DMS53 treated with DMSO at 0.1 percent for 48 hours (cell line): ENCODE data around the gene CHURC1.

ENCODE experiments used
- DNase-seq: peaks from one replicate; lab custom pipeline; 2025; ENCODE audit not compliant: unreplicated experiment; lab: John Stamatoyannopoulos, UW

Gene CHURC1

DNA sequence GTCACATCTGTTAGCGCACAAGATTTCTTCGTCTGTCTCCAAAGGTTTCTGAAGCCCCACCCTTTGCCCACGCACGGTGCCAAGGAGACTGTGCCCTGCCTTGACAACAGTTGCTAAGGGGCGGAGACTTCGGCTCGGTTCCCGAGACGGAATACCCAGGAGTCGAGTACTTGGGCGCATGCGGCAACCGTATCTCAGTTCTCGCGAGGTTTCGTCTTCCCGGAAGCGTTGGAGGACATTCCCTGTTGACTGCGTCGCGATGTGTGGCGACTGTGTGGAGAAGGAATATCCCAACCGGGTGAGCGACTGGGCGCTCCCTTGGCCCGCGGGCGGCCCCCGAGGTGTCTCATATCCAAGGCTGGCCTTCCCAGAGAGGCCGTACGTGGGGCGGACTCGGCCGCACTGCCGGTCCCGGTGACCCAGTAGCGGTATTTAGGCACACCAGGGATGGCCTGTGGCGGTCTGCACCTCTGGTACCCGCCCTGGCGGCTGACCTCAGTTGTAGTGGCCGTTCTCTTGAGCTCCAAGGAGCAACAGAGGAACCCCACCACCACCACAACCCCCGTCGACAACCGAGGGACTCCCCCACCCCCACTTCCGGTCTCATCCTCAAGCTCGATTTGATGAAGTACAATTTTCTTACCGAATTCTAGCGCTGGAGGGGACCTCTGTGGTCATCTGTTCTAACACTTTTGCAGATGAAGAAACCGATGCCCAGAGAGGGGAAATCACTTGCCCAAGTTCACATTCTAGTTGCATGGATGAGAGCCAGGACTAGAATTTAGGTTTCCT, at the start of gene CHURC1:
TSS of gene CHURC1 (plus strand) at position 219 of the 792 bp plus-strand sequence. CDS start at position 260, 41 bp downstream.
- DNase-seq, result peak; percentile 91

DNA sequence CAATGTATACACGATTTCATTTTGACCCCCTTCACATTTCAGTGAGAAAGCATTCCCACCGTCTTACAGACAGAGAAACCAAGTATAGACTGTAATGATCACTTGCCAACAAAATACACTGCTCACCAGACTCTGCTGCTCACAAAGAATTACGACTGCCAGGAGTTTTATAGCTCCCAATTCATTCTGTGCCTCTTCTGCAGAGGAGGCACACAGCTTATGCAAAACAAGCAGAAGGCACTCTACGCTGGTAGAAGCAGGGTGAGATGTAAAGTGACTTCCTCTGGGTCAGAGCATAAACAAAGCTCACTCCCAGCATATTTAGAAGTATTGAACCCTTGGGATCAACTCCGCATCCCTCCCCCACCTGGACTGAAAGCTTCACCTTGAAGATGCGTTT, 49.1 kb upstream of the CHURC1 start:
- no peak for DNase-seq

DNA sequence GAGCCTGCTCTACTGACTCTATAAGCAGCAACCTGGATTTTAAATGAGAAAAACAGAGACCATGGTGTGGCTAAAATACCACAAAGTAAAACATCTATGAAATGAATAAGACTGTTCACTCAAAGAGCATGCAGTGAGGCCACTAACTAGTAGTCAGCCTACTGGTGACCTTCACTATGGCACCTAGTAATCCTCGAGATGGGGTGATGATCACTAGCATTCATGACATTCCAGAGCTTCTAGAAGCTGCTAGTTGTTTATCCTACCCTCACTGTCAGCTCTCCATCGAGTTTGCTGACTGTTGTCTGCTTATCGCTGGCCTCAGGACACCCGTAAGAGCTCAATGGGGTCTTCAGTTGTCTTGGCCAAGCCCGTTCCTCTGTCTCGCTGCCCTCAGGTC, 48.3 kb upstream of the CHURC1 start:
- DNase-seq, result no peak

DNA sequence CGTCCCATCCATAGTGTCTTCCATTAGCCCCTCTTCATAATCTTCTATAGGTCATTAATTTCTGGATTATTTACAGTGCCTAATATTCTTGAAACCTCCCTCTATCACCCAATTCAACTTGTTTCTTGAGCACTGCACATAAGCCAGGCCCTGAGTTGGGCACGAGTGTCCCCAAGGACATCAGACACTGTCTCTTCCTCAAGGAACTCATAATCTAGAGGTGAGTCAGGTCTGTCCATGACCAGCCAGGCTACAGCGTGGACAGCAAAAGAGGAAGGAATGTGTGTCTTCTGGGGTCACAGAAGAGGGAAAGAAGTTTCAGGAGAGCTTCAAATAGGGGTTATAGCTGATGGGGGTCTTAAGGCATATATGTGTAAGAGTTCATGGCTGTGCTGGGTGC, 47.1 kb upstream of the CHURC1 start:
- DNase-seq, result no peak

DNA sequence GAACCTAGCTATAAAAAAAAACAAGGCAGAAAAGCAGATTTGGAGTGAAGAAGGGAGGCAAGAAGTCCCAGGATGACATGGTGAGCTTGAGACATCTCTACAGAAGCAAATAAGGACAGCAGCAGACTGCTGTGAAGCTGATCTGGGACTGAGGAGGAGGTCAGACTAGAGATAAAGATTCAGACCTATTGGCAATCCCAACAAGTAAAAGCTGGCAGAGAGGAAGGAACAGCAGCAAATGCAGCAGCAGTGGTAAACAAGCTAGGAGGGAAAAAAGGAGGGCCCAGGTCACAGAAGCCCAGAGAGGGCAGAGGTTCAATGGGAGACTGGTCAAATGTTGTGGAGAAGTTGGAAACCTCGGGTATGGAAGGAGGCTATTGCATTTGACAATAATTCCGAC, 45.9 kb upstream of the CHURC1 start:
- DNase-seq, result no peak

DNA sequence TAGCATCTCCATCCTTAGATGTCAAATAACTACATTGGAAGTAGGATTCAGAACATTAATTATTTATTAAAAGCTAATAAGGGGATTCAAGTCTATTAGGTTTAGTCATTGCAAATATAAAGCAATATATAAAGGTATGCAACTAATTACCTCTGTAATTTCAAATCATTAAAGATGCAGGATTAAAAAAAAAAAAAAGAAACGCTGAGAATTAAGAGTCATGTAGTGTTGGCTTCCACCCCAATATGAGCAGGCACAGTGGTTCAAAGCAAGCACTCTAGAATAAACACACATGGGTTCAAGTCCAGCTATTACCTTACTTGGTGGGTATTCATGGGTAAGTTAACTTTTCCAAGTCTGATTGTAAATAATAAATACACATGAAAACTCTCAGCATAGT, 45.4 kb upstream of the CHURC1 start:
- no peak for DNase-seq

DNA sequence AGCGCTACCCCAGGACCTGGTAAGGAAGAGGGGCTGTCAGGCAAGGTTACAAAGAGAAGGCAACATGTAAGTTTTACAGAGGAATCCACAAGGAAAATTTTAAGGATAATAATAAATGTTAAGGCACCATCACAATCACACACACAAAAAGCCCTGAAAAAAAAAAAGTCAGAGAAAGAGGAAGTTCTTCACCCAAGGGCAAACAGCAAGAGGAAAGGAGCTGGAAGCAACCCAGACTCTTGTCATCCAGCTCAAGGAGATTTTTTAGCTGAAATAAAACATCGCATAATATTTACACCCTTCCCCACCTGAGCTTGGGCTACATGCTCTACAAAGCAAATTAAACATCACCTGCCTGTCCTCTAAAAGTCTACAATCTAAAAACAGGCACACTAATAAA, 44.1 kb upstream of the CHURC1 start:
- DNase-seq, result no peak

DNA sequence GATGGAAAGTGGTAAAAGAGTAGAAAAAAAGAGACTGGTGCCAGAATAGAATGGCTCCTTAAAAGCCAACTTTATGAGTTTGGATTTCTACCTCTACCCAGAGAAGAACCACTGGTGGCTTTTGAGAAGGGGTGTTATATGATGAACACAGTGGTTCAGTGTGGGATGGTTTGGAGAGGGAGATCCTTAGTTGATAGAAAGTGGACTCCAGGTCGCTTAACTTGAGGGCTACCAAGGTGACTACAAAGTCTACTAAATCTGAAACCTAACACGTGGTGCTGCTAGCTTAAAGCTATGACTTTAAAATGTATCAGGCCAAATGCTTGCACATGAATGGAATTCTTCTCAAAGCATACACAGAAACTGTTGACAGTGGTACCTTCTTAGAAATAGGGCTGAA, 42.9 kb upstream of the CHURC1 start:
- no peak for DNase-seq

DNA sequence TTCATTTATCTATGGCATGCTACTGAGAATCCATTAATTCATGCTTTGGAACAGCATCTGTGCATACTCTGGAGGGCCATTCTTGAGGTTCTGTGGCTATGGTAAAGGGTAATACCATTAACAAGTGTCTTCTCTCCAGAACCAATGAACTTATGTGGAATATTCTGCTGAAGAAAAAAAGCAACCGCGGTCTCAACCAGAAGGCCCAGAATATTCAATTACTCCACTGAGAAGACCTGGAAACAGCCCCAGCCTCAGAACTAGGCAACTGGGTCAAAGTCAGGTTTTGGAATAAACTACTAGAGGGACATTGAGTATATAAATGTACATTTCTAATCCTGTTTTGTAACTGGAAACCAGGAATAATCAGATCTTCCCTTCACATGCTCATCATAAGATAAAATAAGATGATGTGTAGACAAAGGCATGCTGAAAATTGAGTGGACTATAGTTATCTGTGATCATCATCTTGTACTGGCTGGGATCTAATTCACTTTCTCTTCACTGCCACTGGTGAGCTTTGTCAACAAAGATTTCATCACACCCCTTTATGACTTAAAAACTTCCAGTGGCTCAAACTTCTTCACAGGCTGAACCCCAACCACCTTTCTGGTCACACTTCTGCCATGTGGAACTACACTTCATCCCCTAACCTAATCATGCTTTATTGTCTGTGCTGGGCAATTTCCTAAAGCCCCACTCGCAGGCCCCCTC, 40.6 kb upstream of the CHURC1 start:
- DNase-seq, result no peak

DNA sequence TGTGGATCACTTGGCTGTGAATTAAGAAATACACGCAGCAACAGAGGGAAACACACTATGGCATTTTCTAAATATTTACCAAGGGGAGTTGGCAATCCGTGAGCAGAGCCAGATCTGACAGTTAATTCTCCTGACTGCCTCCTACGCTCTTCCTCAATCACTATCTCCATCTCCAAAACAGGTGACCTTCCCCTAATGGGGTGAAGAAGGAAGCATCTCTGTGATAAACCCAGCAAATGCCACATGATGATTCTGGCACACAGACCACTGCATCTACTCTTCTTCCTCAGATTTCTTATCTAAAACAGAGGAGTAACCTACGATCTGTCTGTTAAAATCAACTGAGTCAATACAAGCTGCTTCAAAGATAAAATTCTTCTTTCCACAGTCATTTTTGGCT, 38.9 kb upstream of the CHURC1 start:
- DNase-seq, result no peak

DNA sequence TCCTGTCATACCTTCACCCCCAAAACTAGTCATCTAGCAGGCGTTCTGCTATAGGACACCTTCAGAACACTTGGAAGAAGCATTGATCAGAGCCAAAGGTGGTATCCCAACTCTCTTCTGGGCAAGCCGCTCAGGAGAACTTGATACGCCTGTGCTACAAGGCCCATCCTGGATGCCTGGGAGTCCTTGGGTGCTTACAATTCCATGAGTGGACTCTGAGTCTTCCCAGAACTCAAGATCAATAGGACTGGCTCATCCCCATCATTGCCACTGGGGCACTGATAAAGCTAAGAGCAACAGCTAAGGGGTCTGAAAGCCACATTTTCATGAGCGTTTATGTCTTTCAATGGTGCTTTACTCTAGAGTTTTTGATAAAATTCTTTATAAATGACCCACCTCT, 36.4 kb upstream of the CHURC1 start:
- no peak for DNase-seq

DNA sequence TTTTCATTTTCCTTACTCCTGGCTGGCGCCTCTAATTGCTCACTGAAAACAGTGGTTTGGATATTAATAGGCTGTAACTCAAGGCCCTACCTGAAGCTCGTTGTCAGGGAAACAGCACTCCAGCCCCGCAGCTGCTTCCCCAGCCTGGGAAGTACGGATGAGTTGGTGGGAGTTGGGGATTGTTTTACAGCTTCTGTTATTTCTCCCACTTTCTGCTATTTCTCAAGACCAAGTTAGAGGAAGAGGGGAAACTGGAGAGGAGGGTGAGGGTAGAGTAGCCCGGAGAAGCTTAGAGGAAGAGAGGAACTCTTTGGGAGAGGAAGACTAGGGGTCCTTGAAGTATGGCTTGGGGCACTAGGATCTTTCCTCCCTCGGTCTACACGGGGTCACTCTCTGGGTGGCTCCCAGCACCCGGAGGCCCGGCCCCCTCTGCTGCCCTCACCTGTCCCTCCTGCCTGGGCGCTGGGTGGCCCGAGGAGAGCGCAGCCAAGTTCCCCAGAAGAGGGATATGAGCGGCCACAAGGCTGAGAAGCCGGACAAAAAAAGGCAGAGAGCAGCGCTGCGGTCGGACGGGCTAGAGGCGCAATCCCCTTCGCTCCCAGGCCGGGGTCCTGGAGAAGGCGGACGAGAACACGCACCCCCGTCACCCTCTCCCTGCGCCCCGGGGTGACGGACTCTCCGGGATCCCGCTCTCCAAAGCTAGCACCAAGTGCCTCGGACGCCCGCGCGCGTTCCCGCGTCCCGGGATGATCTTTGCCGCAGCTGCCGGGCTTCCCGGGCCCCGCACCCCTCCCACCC, 35.2 kb upstream of the CHURC1 start:
- DNase-seq, result peak; percentile 16

DNA sequence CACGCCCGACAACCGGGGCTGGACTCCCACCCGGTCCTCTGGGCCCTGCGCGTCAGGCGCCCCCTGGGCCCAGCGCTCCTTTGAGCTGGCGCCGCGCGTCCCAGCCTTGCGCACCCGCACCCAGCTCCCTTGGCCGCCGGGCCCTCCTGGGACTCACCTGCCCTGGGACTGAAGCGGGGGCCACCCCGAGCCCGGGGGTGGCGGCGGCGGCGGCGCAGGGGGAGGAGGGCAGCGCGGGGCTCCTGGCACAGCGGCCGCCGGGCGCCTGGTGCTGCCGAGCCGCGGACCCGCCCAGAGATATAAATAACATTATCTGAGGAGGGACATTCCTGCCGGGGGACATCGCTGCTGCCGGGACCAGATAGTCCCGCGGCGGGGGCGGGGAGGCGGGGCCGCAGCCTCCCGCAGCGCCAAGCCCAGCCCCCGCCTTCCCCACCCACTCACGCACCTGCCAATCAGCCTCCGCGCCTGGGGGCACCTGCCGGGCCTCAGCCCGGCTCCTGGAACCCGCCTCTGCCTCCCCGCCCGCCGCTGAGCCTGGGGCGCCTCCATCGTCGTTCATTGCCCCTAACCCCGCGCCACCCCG, 34.5 kb upstream of the CHURC1 start, which contains the start of gene SPTB:
TSS of gene SPTB (minus strand) at position 273 of the 586 bp plus-strand sequence. CDS start 56,813 bp downstream, outside the sequence.
- DNase-seq, result peak; percentile 36

DNA sequence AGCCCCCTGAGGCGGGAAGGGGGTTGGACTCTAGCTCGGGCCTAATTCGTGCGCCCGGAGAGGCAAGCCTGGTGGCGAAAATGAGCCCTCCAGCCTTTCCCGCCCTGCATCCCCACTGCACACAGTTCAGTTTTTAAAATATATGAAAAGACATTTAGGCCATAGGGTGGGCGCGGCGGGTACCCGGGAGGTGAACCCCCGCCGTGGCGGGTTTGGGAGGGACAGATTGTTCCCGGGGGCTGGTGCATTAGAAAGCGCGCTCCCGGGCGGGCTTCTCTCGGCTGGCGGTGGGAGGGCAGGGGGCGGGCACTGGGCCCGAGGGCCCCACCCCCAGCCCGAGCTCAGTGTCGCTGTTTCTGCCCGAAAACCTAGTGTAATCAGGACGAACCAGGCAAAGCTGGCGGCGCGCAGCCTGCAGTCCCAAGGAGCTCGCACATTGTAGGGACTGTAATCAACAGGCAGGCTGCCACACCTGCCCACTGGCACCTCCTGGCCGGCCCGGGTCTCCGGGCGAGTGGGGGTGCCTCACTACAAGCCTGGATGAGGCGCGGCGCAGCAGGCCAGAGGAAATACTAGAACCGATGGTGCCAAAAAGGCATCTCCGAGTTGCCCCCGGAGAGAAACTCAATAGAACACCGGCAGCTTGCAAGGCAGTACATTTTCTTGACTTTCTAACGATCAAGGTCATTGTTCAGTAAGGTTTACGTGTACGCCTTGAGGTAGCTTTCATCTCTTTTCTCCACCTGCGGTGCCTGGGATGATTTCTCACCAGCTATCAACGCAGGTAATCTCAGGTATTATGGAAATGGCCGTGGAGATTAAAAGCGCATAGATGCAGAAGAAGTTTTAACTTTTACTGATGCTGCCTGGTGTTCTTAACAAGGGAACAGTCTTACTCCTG, 33.8 kb upstream of the CHURC1 start:
- DNase-seq, result peak; percentile 42

DNA sequence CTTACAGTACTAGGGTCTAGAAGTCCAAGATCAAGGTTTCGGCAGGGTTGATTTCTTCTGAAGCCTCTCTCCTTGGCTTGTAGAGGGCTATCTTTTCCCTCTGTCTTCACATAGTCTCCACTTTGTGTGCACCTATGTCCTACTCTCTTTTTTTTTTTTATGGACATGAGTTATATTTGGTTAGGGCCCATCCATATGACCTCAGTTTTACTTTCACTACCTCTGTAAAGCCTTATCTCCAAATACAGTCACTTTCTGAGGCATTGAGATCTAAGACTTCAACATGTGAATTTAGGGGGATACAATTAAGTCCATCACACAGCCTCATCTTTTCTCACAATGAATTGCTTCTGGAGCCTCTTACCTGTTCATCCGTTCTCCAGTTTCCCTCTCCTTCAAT, 28.7 kb upstream of the CHURC1 start:
- DNase-seq, result no peak

DNA sequence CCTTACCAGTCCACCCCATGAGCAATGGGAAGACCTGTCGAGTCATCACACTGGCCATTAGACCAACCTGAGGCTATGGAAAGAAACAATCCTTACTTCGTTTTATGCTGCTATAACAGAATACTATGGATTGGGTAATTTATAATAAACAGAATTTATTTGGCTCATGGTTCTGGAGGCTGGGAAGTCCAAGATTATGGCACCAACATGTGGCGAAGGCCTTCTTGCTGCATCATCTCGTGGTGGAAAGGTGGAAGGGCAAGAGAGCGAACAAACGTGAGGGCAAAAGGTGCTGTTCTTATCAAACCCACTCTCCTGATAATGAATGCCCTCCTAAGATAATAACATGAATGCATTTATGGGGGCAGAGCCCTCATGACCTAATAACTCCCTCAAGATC, 24.9 kb upstream of the CHURC1 start:
- DNase-seq, result no peak

DNA sequence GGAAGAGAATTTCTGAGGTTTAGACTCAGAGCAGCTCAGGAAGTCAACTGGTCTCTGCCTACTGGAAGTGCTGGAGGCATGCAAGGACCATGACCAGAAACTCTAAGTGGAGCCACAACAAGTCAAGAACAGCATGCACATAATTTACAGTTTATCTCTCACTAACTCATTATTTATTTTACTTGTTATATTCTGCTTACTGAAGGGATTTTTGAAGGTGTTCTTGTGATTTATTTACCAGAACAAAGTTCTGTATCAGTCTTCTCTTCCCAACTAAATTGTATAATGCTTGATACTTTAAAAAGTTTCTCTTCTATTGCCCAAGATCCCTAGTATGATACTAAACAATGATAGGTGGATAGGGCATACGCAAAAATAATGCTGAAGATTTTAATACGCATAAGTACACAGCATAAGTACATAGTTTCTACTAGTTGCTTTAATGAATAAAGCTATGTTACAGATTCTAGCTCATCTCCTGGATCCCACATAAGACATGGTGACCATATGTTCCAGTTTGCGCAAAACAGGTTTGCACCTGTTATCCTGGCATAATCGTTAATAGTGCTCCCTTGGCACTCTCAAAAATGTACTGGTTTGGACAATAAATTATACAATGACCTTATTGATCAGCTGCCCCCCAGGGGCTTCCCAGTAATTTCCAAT, 22.9 kb upstream of the CHURC1 start:
- DNase-seq, result no peak

DNA sequence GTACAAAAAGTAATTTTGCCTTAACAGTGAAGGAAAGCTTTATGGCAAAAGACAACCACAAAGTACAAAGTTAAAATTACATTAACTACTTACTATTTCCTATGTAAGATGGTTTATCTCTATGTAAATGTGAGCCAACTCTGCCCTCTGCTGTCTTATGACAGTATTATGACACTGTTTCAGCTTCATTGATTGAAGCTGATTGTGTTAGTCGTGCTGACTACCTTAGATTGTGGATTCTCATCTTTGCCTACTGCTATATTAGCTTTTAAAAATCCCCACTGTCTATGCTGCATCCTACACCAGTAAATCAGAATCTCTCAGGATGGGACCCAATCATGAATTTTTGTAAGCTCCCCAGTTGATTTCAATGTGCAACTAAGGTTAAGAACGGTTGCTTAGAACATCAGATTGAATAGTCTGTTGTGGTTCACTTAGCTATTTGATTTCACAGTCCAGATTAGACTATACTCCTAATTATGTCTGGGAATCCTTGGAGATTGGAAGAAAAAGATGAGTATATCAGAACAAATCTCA, 22.3 kb upstream of the CHURC1 start:
- DNase-seq, result peak; percentile 46

DNA sequence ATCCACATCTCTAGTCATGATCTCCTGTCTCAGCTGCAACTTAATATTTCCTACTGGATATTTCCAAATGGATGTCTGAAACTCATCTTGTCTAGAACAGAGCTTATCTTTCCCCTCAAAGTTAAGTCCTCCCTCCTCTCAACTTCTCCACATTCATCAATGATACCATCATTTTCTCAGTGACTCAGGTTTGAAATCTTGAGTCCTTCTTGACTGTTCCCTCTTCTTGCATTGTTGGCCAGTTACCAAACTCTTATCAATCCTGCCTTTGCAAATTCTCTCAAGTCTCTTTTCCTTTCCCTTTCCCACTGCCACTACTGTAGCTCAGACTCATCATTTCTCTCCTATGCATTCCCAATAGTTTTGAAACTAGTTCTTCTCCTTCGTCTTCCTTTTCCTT, 14.3 kb upstream of the CHURC1 start:
- no peak for DNase-seq
